Liver (tissue), 9 donors: ENCODE data around the gene COL6A2. TPM values are rescaled to one million over a fixed set of nuclear protein-coding genes. Genes with fewer than 3 reads are reported as not detected.

Experiments used
- DNase-seq: peaks from one replicate; pipeline ENCODE4 v3.0.0-alpha.2; 2017; ENCODE audit warnings: low spot score
- H3K27ac ChIP-seq, 2 donors: one replicate each; pipeline ENCODE4 v1.7.0; 2013; ENCODE audit warnings: inconsistent platforms in 2 of 2, low read length in 2 of 2, control low read depth in 1 of 2, low read depth in 1 of 2, mild to moderate bottlenecking in 1 of 2
- H3K27me3 ChIP-seq, 4 donors: one replicate each; pipeline versions ENCODE4 v1.6.1 to v1.7.0; 2013; ENCODE audit warnings: low read length in 3 of 4, inconsistent platforms in 1 of 4, mild to moderate bottlenecking in 1 of 4, moderate library complexity in 1 of 4; ENCODE audit not compliant: control insufficient read depth in 4 of 4, insufficient read depth in 4 of 4
- H3K36me3 ChIP-seq, 4 donors: one replicate each; pipeline versions ENCODE4 v1.6.1 to v1.7.0; 2013; ENCODE audit warnings: low read length in 3 of 4, mild to moderate bottlenecking in 3 of 4, low read depth in 1 of 4, moderate library complexity in 1 of 4; ENCODE audit not compliant: control insufficient read depth in 4 of 4, insufficient read depth in 3 of 4
- H3K4me1 ChIP-seq, 4 donors: one replicate each; pipeline versions ENCODE4 v1.6.1 to v1.7.0; 2013; ENCODE audit warnings: low read length in 3 of 4, mild to moderate bottlenecking in 3 of 4, moderate library complexity in 1 of 4; ENCODE audit not compliant: control insufficient read depth in 4 of 4, insufficient read depth in 4 of 4
- H3K4me3 ChIP-seq, 3 donors: one replicate each; pipeline versions ENCODE4 v1.6.1 to v1.7.0; 2013; ENCODE audit warnings: low read length in 3 of 3, control low read depth in 1 of 3, low read depth in 1 of 3, mild to moderate bottlenecking in 1 of 3
- H3K9ac ChIP-seq, 2 donors: one replicate each; pipeline ENCODE4 v1.7.0; 2013; ENCODE audit warnings: low read length in 2 of 2, mild to moderate bottlenecking in 2 of 2, moderate library complexity in 2 of 2, control low read depth in 1 of 2, low read depth in 1 of 2
- H3K9me3 ChIP-seq, 4 donors: one replicate each; pipeline versions ENCODE4 v1.6.1 to v1.7.0; 2013; ENCODE audit warnings: low read length in 3 of 4; ENCODE audit not compliant: control insufficient read depth in 4 of 4
- EGR1 ChIP-seq, 2 donors: IDR thresholded peaks; 2 replicates each; pipeline ENCODE4 v1.6.1; 2016 to 2018; ENCODE audit warnings: antibody characterized with exemption in 2 of 2, low read depth in 2 of 2
- FOXA1 ChIP-seq: IDR thresholded peaks from 2 replicates; pipeline ENCODE4 v1.6.1; 2016; ENCODE audit warnings: antibody characterized with exemption
- FOXA2 ChIP-seq: IDR thresholded peaks from 2 replicates; pipeline ENCODE4 v1.6.1; 2016; ENCODE audit warnings: antibody characterized with exemption
- GABPA ChIP-seq, 2 donors: IDR thresholded peaks in 1 of 2; conservative IDR thresholded peaks in 1 of 2; 2 replicates each; pipeline ENCODE4 v1.6.1; 2016; ENCODE audit warnings: antibody characterized with exemption in 2 of 2, mild to moderate bottlenecking in 1 of 2, moderate library complexity in 1 of 2
- HNF4A ChIP-seq, 2 donors: conservative IDR thresholded peaks; 2 replicates each; pipeline ENCODE4 v1.6.1; 2016; ENCODE audit warnings: antibody characterized with exemption in 2 of 2, mild to moderate bottlenecking in 2 of 2
- JUND ChIP-seq, 2 donors: IDR thresholded peaks; 2 replicates each; pipeline ENCODE4 v1.6.1; 2016; ENCODE audit warnings: antibody characterized with exemption in 2 of 2
- RAD21 ChIP-seq, 2 donors: IDR thresholded peaks; 2 replicates each; pipeline ENCODE4 v1.6.1; 2016; ENCODE audit warnings: antibody characterized with exemption in 2 of 2, mild to moderate bottlenecking in 2 of 2
- RXRA ChIP-seq, 2 donors: IDR thresholded peaks; 2 replicates each; pipeline ENCODE4 v1.6.1; 2017 to 2018; ENCODE audit warnings: antibody characterized with exemption in 2 of 2, mild to moderate bottlenecking in 1 of 2
- SP1 ChIP-seq: IDR thresholded peaks from 2 replicates; pipeline ENCODE4 v1.6.1; 2018; ENCODE audit warnings: antibody characterized with exemption, mild to moderate bottlenecking
- TAF1 ChIP-seq: conservative IDR thresholded peaks from 2 replicates; pipeline ENCODE4 v1.6.1; 2016; ENCODE audit warnings: antibody characterized with exemption, mild to moderate bottlenecking
- YY1 ChIP-seq: IDR thresholded peaks from 2 replicates; pipeline ENCODE4 v1.6.1; 2016; ENCODE audit warnings: antibody characterized with exemption, mild to moderate bottlenecking
- WGBS: extraction: QIAGEN DNeasy Blood & Tissue Kit; methylation state at CpG from one replicate; pipeline ENCODE4 v1.1.7; 2013; 5-methylcytosine and 5-hydroxymethylcytosine counted together
- polyA plus RNA-seq, 2 donors: library from polyadenylated mRNA; stranded (reverse) in 1 of 2; unstranded in 1 of 2; fragments of 200-250 nt in 1 of 2; fragments of >200 nt in 1 of 2; fragmentation: Nextera tagmentation in 1 of 2; extraction: Ambion mirVana in 1 of 2; gene quantifications; one replicate each; pipeline versions ENCODE4 v1.2.1 to v1.2.3, GENCODE V29; 2013 to 2015
- total RNA-seq, 2 donors: library from RNA; depleted of rRNA; stranded (reverse); fragments of >200 nt; gene quantifications; one replicate each; pipeline ENCODE4 v1.2.3, GENCODE V29; 2014
- TF ChIP-seq, protein P1 (sequence below): IDR thresholded peaks from 2 replicates; pipeline ENCODE4 v1.6.1; 2016; ENCODE audit warnings: antibody characterized with exemption
- TF ChIP-seq, protein P2 (sequence below): IDR thresholded peaks from 2 replicates; pipeline ENCODE4 v1.6.1; 2016; ENCODE audit warnings: antibody characterized with exemption
- TF ChIP-seq, protein P3 (sequence below): IDR thresholded peaks from 2 replicates; pipeline ENCODE4 v1.6.1; 2016; ENCODE audit warnings: antibody characterized with exemption, mild to moderate bottlenecking
- TF ChIP-seq, protein P4 (sequence below): fragments of 150-350 bp; IDR thresholded peaks from 2 replicates; pipeline ENCODE4 v1.5.1; 2017; ENCODE audit warnings: improper control_type of control experiment, low read depth, low read length; ENCODE audit not compliant: missing input control
- TF ChIP-seq, protein P5 (sequence below): IDR thresholded peaks from 2 replicates; pipeline ENCODE4 v1.6.1; 2016; ENCODE audit warnings: antibody characterized with exemption
- donor health status: healthy.
- donor health status: healthy.
- donor health status: healthy.
- donor health status: healthy.
- donor health status: healthy.

COL6A2 gene
- total and polyA plus RNA-seq, 4 donors: 5.8 to 80.8 (median 41.7) TPM

DNA sequence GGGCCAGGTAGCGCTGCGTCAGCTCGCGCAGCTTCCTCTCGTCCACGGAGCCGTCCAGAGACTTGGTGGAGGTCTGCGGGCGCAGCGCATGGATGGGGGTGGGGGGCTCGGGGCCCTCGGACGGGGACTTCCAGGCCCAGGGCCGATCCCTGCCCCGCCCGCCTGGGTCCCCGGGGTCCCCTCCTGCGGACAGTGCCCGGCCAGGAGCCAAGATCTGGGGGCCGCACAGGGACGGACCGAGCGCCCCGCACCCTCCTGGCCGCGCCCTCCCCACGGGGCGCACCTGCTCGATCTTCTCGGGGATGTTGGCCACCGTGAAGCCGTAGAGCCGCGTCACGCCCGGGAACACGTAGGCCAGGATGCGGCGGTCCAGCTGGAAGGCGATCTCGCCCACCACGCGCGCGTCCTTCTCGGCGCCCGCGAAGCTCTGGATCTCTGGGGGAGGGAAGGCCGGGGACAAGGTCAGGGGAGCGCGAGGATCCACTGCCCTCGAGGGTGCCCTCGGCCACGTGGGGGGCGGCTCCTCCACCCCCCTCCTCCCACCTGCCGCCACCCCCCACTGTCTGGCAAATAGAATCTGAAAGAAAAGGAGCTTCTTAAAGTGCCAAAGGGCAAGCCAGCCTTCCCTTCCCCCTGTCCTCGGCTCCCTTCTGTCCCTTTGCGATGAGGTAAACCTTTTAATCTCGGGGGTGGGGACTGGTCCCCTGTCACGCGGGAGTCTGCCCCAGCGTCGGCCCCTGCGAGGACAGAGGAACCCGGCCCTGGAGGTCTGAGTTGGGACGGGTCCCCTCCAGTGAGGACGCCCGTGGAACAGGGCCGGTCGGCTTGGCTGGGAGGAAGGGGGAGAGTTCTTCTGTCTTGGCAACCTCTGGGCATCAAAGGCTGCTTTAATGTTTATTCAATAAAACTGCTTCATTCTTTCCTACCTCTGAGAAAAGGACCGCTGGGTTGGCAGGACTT lies 64.0 kb downstream of the COL6A2 start:
- H3K4me1 ChIP-seq: no peaks in the 10 kb centered on the region
- 94% methylated on average over 72 of the region's 72 CpGs for WGBS
- H3K9me3 ChIP-seq: no peaks in the 10 kb centered on the region
- DNase-seq: no peak
- no peak overlapping the region for H3K9ac ChIP-seq
- H3K36me3 ChIP-seq: no peaks in the 10 kb centered on the region
- no peak overlapping the region for H3K27ac ChIP-seq
- H3K27me3 ChIP-seq: no peaks in the 10 kb centered on the region
- TF ChIP-seq, protein P1, sequence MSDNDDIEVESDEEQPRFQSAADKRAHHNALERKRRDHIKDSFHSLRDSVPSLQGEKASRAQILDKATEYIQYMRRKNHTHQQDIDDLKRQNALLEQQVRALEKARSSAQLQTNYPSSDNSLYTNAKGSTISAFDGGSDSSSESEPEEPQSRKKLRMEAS: no peak
- TF ChIP-seq YY1 (no peak), RAD21 (IDR thresholded peaks at IDR 0.05) (no peak), JUND (IDR thresholded peaks at IDR 0.05) (no peak), GABPA (IDR thresholded peaks at IDR 0.05 in 1 of 2, conservative IDR thresholded peaks at IDR 0.05 in 1 of 2) (no peak), FOXA1 (no peak), RXRA (IDR thresholded peaks at IDR 0.05) (no peak), HNF4A (conservative IDR thresholded peaks at IDR 0.05) (no peak), FOXA2 (no peak), EGR1 (IDR thresholded peaks at IDR 0.05; ENCODE audit: low read depth in 2 of 2) (no peak), SP1 (no peak)
- TF ChIP-seq, protein P2, sequence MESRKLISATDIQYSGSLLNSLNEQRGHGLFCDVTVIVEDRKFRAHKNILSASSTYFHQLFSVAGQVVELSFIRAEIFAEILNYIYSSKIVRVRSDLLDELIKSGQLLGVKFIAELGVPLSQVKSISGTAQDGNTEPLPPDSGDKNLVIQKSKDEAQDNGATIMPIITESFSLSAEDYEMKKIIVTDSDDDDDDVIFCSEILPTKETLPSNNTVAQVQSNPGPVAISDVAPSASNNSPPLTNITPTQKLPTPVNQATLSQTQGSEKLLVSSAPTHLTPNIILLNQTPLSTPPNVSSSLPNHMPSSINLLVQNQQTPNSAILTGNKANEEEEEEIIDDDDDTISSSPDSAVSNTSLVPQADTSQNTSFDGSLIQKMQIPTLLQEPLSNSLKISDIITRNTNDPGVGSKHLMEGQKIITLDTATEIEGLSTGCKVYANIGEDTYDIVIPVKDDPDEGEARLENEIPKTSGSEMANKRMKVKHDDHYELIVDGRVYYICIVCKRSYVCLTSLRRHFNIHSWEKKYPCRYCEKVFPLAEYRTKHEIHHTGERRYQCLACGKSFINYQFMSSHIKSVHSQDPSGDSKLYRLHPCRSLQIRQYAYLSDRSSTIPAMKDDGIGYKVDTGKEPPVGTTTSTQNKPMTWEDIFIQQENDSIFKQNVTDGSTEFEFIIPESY: no peak
- TF ChIP-seq, protein P3, sequence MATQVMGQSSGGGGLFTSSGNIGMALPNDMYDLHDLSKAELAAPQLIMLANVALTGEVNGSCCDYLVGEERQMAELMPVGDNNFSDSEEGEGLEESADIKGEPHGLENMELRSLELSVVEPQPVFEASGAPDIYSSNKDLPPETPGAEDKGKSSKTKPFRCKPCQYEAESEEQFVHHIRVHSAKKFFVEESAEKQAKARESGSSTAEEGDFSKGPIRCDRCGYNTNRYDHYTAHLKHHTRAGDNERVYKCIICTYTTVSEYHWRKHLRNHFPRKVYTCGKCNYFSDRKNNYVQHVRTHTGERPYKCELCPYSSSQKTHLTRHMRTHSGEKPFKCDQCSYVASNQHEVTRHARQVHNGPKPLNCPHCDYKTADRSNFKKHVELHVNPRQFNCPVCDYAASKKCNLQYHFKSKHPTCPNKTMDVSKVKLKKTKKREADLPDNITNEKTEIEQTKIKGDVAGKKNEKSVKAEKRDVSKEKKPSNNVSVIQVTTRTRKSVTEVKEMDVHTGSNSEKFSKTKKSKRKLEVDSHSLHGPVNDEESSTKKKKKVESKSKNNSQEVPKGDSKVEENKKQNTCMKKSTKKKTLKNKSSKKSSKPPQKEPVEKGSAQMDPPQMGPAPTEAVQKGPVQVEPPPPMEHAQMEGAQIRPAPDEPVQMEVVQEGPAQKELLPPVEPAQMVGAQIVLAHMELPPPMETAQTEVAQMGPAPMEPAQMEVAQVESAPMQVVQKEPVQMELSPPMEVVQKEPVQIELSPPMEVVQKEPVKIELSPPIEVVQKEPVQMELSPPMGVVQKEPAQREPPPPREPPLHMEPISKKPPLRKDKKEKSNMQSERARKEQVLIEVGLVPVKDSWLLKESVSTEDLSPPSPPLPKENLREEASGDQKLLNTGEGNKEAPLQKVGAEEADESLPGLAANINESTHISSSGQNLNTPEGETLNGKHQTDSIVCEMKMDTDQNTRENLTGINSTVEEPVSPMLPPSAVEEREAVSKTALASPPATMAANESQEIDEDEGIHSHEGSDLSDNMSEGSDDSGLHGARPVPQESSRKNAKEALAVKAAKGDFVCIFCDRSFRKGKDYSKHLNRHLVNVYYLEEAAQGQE: no peak
- TF ChIP-seq, protein P4, sequence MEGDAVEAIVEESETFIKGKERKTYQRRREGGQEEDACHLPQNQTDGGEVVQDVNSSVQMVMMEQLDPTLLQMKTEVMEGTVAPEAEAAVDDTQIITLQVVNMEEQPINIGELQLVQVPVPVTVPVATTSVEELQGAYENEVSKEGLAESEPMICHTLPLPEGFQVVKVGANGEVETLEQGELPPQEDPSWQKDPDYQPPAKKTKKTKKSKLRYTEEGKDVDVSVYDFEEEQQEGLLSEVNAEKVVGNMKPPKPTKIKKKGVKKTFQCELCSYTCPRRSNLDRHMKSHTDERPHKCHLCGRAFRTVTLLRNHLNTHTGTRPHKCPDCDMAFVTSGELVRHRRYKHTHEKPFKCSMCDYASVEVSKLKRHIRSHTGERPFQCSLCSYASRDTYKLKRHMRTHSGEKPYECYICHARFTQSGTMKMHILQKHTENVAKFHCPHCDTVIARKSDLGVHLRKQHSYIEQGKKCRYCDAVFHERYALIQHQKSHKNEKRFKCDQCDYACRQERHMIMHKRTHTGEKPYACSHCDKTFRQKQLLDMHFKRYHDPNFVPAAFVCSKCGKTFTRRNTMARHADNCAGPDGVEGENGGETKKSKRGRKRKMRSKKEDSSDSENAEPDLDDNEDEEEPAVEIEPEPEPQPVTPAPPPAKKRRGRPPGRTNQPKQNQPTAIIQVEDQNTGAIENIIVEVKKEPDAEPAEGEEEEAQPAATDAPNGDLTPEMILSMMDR: no peak
- H3K4me3 ChIP-seq: no peak overlapping the region

DNA sequence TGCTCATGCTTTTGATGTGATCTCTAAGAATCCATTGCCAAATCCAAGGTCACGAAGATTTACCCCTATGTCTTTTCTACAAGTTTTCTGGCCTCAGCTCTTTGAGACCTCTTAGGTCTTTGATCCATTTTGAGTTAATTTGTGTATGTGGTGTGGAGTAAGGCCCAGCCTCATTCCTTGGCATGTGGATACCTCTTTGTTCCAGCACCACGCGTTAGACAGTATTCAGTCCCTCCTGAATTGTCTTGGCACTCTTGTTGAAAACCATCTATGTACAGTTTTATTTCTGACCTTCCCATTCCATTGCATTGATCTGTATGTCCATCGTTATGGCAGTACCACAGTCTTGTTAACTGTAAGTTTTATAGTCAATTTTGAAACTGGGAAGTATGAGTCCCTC lies 65.5 kb downstream of the COL6A2 start:
- H3K9ac ChIP-seq: no peak overlapping the region
- no peak overlapping the region for H3K4me3 ChIP-seq
- no peaks in the 10 kb centered on the region for H3K27me3 ChIP-seq
- DNase-seq: no peak
- 97% methylated on average over 4 of the region's 4 CpGs for WGBS
- no peaks in the 10 kb centered on the region for H3K9me3 ChIP-seq
- no peaks in the 10 kb centered on the region for H3K36me3 ChIP-seq
- H3K4me1 ChIP-seq: no peaks in the 10 kb centered on the region
- H3K27ac ChIP-seq: no peak overlapping the region
- TF ChIP-seq, protein P3: no peak
- TF ChIP-seq, protein P2: no peak
- TF ChIP-seq RAD21 (IDR thresholded peaks at IDR 0.05) (no peak), TAF1 (no peak), YY1 (no peak), JUND (IDR thresholded peaks at IDR 0.05) (no peak)
- TF ChIP-seq, protein P5, sequence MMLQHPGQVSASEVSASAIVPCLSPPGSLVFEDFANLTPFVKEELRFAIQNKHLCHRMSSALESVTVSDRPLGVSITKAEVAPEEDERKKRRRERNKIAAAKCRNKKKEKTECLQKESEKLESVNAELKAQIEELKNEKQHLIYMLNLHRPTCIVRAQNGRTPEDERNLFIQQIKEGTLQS: no peak
- TF ChIP-seq, protein P1: no peak
